Measurements from ENCODE around the gene TBC1D5. TPM values are rescaled to one million over a fixed set of nuclear protein-coding genes. Genes with fewer than 3 reads are reported as not detected.
A peak's percentile ranks its signal among the peaks of the same experiment; 100 is the strongest.
"Not testable (repeated sequence)": the region's sequence is repeated elsewhere in the genome, so short reads cannot be mapped to it uniquely, and the experiment has no call there.

The TBC1D5 gene
- total RNA-seq, 2 experiments from 2014 or later = 48.4 to 55.2 TPM

- Mint-ChIP-seq H3K4me1 (peaks cover 5% of the 10 kb centered on the region), H3K36me3 (ENCODE audit: low read depth) (peaks cover 45% of the 10 kb centered on the region), H3K27me3 (no peaks in the 10 kb centered on the region), H3K27ac (no peak overlapping the region), H3K4me3 (no peak overlapping the region), H3K9me3 (peaks cover 5% of the 10 kb centered on the region)
- ChIA-PET CTCF (no interaction called here), POLR2A (no interaction called here)
- DNase-seq = no peak
Measured at GRCh38 chr3:17726313-17726712, 16.1 kb downstream of the TBC1D5 start.

- DNase-seq, POLR2A ChIA-PET, H3K27me3 Mint-ChIP-seq, H3K4me1 Mint-ChIP-seq, CTCF ChIA-PET, H3K27ac Mint-ChIP-seq, H3K4me3 Mint-ChIP-seq, H3K9me3 Mint-ChIP-seq: not testable (repeated sequence)
- H3K36me3 Mint-ChIP-seq (ENCODE audit: low read depth) = peaks cover 44% of the 10 kb centered on the region
Measured at GRCh38 chr3:17725844-17726243, 16.6 kb downstream of the TBC1D5 start.

- Mint-ChIP-seq H3K36me3 (ENCODE audit: low read depth) (peaks cover 38% of the 10 kb centered on the region), H3K9me3 (peaks cover 2% of the 10 kb centered on the region), H3K27ac (no peak overlapping the region), H3K4me3 (no peak overlapping the region), H3K4me1 (no peaks in the 10 kb centered on the region), H3K27me3 (no peaks in the 10 kb centered on the region)
- DNase-seq = no peak
- CTCF ChIA-PET = interaction anchor here (0.6 kb wide), 1 partner anchor 88 kb away, joined by 4 read pairs; no protein-coding TSS in a partner anchor
- POLR2A ChIA-PET = no interaction called here
Measured at GRCh38 chr3:17724948-17725347, 17.5 kb downstream of the TBC1D5 start.

GRCh38 chr3:17724122-17724521 is 18.3 kb downstream of the TBC1D5 start:
- no peak overlapping the region for H3K27ac Mint-ChIP-seq
- no peaks in the 10 kb centered on the region for H3K27me3 Mint-ChIP-seq
- CTCF ChIA-PET = no interaction called here
- H3K4me1 Mint-ChIP-seq = no peaks in the 10 kb centered on the region
- POLR2A ChIA-PET = no interaction called here
- peaks cover 2% of the 10 kb centered on the region for H3K9me3 Mint-ChIP-seq
- H3K36me3 Mint-ChIP-seq (ENCODE audit: low read depth) = peaks cover 33% of the 10 kb centered on the region
- DNase-seq = no peak
- no peak overlapping the region for H3K4me3 Mint-ChIP-seq

GRCh38 chr3:17717411-17717810 is 25.0 kb downstream of the TBC1D5 start:
- no peak overlapping the region for H3K4me3 Mint-ChIP-seq
- ChIA-PET CTCF (no interaction called here), POLR2A (no interaction called here)
- peaks cover 20% of the 10 kb centered on the region for H3K9me3 Mint-ChIP-seq
- no peak for DNase-seq
- no peaks in the 10 kb centered on the region for H3K27me3 Mint-ChIP-seq
- no peak overlapping the region for H3K27ac Mint-ChIP-seq
- H3K4me1 Mint-ChIP-seq = no peaks in the 10 kb centered on the region
- H3K36me3 Mint-ChIP-seq (ENCODE audit: low read depth) = peaks cover 37% of the 10 kb centered on the region

GRCh38 chr3:17714473-17714872 is 28.0 kb downstream of the TBC1D5 start:
- Mint-ChIP-seq H3K4me1 (no peaks in the 10 kb centered on the region), H3K27me3 (no peaks in the 10 kb centered on the region), H3K9me3 (peaks cover 20% of the 10 kb centered on the region), H3K27ac (no peak overlapping the region), H3K36me3 (ENCODE audit: low read depth) (peaks cover 39% of the 10 kb centered on the region), H3K4me3 (no peak overlapping the region)
- CTCF ChIA-PET = interaction anchor here (1.2 kb wide), 1 partner anchor 24 kb away, joined by 3 read pairs; no protein-coding TSS in a partner anchor
- POLR2A ChIA-PET = no interaction called here
- no peak for DNase-seq

GRCh38 chr3:17709236-17709810 is 33.1 kb downstream of the TBC1D5 start:
- Mint-ChIP-seq H3K36me3 (ENCODE audit: low read depth) (peaks cover 25% of the 10 kb centered on the region), H3K4me3 (no peak overlapping the region), H3K4me1 (no peaks in the 10 kb centered on the region), H3K9me3 (peaks cover 10% of the 10 kb centered on the region), H3K27me3 (no peaks in the 10 kb centered on the region), H3K27ac (no peak overlapping the region)
- DNase-seq = no peak
- ChIA-PET CTCF (no interaction called here), POLR2A (no interaction called here)

GRCh38 chr3:17707813-17708543 is 34.5 kb downstream of the TBC1D5 start:
- CTCF ChIA-PET = no interaction called here
- POLR2A ChIA-PET = no interaction called here
- Mint-ChIP-seq H3K27ac (no peak overlapping the region), H3K36me3 (ENCODE audit: low read depth) (peaks cover 14% of the 10 kb centered on the region), H3K4me3 (no peak overlapping the region), H3K4me1 (no peaks in the 10 kb centered on the region), H3K27me3 (no peaks in the 10 kb centered on the region), H3K9me3 (peaks cover 2% of the 10 kb centered on the region)
- DNase-seq = no peak

- DNase-seq, H3K4me1 Mint-ChIP-seq, POLR2A ChIA-PET, CTCF ChIA-PET, H3K27ac Mint-ChIP-seq, H3K4me3 Mint-ChIP-seq, H3K9me3 Mint-ChIP-seq, H3K27me3 Mint-ChIP-seq: not testable (repeated sequence)
- peaks cover 15% of the 10 kb centered on the region for H3K36me3 Mint-ChIP-seq (ENCODE audit: low read depth)
Measured at GRCh38 chr3:17705991-17706390, 36.4 kb downstream of the TBC1D5 start.

- POLR2A ChIA-PET, H3K27me3 Mint-ChIP-seq: not testable (repeated sequence)
Measured at GRCh38 chr3:17699815-17700214, 42.6 kb downstream of the TBC1D5 start.

GRCh38 chr3:17695665-17696064 is 46.8 kb downstream of the TBC1D5 start:
- H3K27me3 Mint-ChIP-seq, DNase-seq, POLR2A ChIA-PET, H3K27ac Mint-ChIP-seq, CTCF ChIA-PET, H3K4me1 Mint-ChIP-seq, H3K4me3 Mint-ChIP-seq: not testable (repeated sequence)
- Mint-ChIP-seq H3K9me3 (peaks cover 18% of the 10 kb centered on the region), H3K36me3 (ENCODE audit: low read depth) (peaks cover 29% of the 10 kb centered on the region)

More at GRCh38 chr3:17699815-17700214, 42.6 kb downstream of the TBC1D5 start:
- not testable (repeated sequence) for H3K27ac Mint-ChIP-seq, H3K4me3 Mint-ChIP-seq, DNase-seq, H3K4me1 Mint-ChIP-seq
- CTCF ChIA-PET = interaction anchor here (0.6 kb wide), 2 partner anchors 169 to 484 kb away, joined by 4 to 6 read pairs; no protein-coding TSS in a partner anchor
- Mint-ChIP-seq H3K9me3 (peaks cover 17% of the 10 kb centered on the region), H3K36me3 (ENCODE audit: low read depth) (peaks cover 23% of the 10 kb centered on the region)

GRCh38 chr3:17693670-17693999 is 48.8 kb downstream of the TBC1D5 start:
- DNase-seq, H3K27ac Mint-ChIP-seq, CTCF ChIA-PET, H3K4me1 Mint-ChIP-seq, H3K4me3 Mint-ChIP-seq, POLR2A ChIA-PET, H3K27me3 Mint-ChIP-seq: not testable (repeated sequence)
- Mint-ChIP-seq H3K9me3 (peaks cover 15% of the 10 kb centered on the region), H3K36me3 (ENCODE audit: low read depth) (peaks cover 25% of the 10 kb centered on the region)

GRCh38 chr3:17692846-17693669 is 49.4 kb downstream of the TBC1D5 start:
- not testable (repeated sequence) for H3K27ac Mint-ChIP-seq, H3K4me1 Mint-ChIP-seq, H3K4me3 Mint-ChIP-seq

More at GRCh38 chr3:17692846-17693669, 49.4 kb downstream of the TBC1D5 start:
- Mint-ChIP-seq H3K36me3 (ENCODE audit: low read depth) (peaks cover 25% of the 10 kb centered on the region), H3K9me3 (peaks cover 15% of the 10 kb centered on the region)
- POLR2A ChIA-PET, CTCF ChIA-PET, H3K27me3 Mint-ChIP-seq: not testable (repeated sequence)
- peak; percentile 13 for DNase-seq
